Measurements from ENCODE around the gene ARHGEF2. TPM values are rescaled to one million over a fixed set of nuclear protein-coding genes. Genes with fewer than 3 reads are reported as not detected.

Gene ARHGEF2
- total and polyA plus RNA-seq, 9 donors: 36.3 to 221 (median 63.3) TPM

- peak overlapping the region; percentile 46 to 75 for H3K27ac ChIP-seq
- H3K9me3 ChIP-seq: no peaks in the 10 kb centered on the region
- peak in 1 of 5 donors; percentile 42 for DNase-seq
- peak overlapping the region; percentile 88 for H3K4me3 ChIP-seq
- H3K27me3 ChIP-seq: no peaks in the 10 kb centered on the region
- peaks cover 10% of the 10 kb centered on the region for H3K4me1 ChIP-seq (ENCODE audit: insufficient read depth)
- no peaks in the 10 kb centered on the region for H3K36me3 ChIP-seq
- 72 to 85% (median 72%) methylated on average over 24 of the region's 24 CpGs for WGBS, 3 donors
- TF ChIP-seq POLR2A (IDR thresholded peaks at IDR 0.05): no peak
- TF ChIP-seq EP300 (IDR thresholded peaks at IDR 0.05): no peak
- TF ChIP-seq CTCF (IDR thresholded peaks at IDR 0.05): no peak
- intact Hi-C loops (cut with DNase I): no loop called here
Measured at GRCh38 chr1:155934936-155935590, 43.3 kb downstream of the ARHGEF2 start.

- H3K27ac ChIP-seq: peak within 1 kb of the TSS; percentile 75 to 90
- H3K4me1 ChIP-seq (ENCODE audit: insufficient read depth): peaks cover 10% of the 10 kb centered on the region
- H3K36me3 ChIP-seq: no peaks in the 10 kb centered on the region
- peak within 1 kb of the TSS; percentile 88 for H3K4me3 ChIP-seq
- WGBS, 3 donors: 0 to 1% (median 1%) methylated on average over 50 of the region's 50 CpGs
- H3K9me3 ChIP-seq: no peaks in the 10 kb centered on the region
- peak; percentile 94 to 96 (median 94) for DNase-seq
- intact Hi-C loops (cut with DNase I): no loop called here
- no peaks in the 10 kb centered on the region for H3K27me3 ChIP-seq
- TF ChIP-seq EP300 (IDR thresholded peaks at IDR 0.05): peak; percentile 49
- TF ChIP-seq CTCF (IDR thresholded peaks at IDR 0.05): peak in 2 of 3 donors; percentile 13 to 29
- peak; percentile 100 for TF ChIP-seq POLR2A (IDR thresholded peaks at IDR 0.05)
Measured at GRCh38 chr1:155934097-155934935, 44.0 kb downstream of the ARHGEF2 start, which contains the start of gene KHDC4. KHDC4 (minus strand) TSS chr1:155934413; CDS start chr1:155934373, 40 bp downstream.

- Histone ChIP-seq H3K27ac (peak overlapping the region; percentile 75 to 90), H3K36me3 (no peaks in the 10 kb centered on the region), H3K27me3 (no peaks in the 10 kb centered on the region), H3K9me3 (no peaks in the 10 kb centered on the region), H3K4me1 (ENCODE audit: insufficient read depth) (peaks cover 10% of the 10 kb centered on the region), H3K4me3 (peak overlapping the region; percentile 88)
- no peak for DNase-seq
- WGBS, 3 donors: 3 to 7% (median 4%) methylated on average over 10 of the region's 10 CpGs
- TF ChIP-seq EP300 (IDR thresholded peaks at IDR 0.05): no peak
- TF ChIP-seq CTCF (IDR thresholded peaks at IDR 0.05): no peak
- TF ChIP-seq POLR2A (IDR thresholded peaks at IDR 0.05): no peak
- intact Hi-C loops (cut with DNase I): no loop called here
Measured at GRCh38 chr1:155933591-155934096, 44.7 kb downstream of the ARHGEF2 start.

- Histone ChIP-seq H3K9me3 (no peaks in the 10 kb centered on the region), H3K4me1 (ENCODE audit: insufficient read depth) (peaks cover 10% of the 10 kb centered on the region), H3K27ac (no peak overlapping the region), H3K4me3 (no peak overlapping the region), H3K36me3 (no peaks in the 10 kb centered on the region), H3K27me3 (no peaks in the 10 kb centered on the region)
- WGBS, 3 donors: 63 to 72% (median 66%) methylated on average over 5 of the region's 5 CpGs
- TF ChIP-seq CTCF (IDR thresholded peaks at IDR 0.05) (no peak), EP300 (IDR thresholded peaks at IDR 0.05) (no peak), POLR2A (IDR thresholded peaks at IDR 0.05) (no peak)
- DNase-seq: no peak
- intact Hi-C loops (cut with DNase I): no loop called here
Measured at GRCh38 chr1:155932487-155932886, 45.9 kb downstream of the ARHGEF2 start.

Measured in ovary (tissue), 9 donors.